ENCODE measurements around the gene XRCC2.

The XRCC2 gene

DNA sequence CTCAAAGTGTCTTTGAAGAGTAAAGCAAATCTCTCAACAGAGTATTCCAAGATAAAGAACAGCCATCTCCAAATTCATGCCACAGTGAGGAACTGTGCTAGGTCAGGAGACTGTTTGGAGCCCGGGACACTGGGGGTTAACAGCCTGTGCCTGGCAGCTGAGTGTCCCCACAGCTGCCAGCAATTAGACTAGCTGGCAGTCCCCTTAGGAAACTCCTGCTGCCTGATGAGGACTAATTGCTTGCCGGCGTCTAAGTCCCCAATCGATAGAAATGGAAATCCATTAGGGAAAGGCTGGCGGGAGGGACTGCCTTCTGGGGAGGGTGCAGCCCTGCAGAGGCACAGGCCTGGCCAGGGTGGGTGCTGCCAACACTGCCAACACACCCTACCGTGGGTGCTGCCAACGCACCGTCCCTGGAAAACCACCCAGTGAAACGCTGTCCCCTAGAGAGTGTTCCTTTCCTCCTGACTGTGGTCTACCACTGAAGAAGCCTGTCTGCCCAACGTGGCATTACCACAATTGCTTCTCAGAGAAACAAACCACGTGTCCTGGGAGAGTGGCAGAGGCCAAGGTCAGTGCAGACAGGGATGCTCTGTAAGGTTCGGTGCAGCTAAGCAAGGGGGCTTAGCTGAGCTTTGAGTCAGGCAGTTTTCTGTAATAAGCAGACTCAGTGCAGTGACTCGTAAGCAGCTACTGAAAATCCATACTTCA is 60.8 kb downstream of the XRCC2 start:
- no peak for DNase-seq (ENCODE audit: low spot score)

DNA sequence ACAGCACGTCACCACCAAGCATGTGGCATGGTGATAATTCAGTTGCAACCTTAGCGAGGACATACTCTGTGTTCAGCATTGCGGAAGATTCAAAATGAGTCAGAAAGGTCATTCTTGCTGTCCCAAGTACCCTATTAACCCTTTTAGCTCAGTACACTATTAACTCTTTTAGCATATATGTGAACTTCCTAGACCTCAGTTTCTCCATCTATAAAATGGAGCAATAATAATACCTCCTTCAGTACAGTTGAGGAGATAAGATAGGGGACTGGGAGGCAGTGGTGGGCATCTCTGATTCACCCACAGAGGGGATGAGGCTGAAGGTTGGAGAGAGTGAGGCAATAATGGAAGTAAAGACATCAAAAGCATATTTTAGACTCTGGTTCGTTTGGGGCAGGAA is 67.3 kb downstream of the XRCC2 start:
- no peak for DNase-seq (ENCODE audit: low spot score)

DNA sequence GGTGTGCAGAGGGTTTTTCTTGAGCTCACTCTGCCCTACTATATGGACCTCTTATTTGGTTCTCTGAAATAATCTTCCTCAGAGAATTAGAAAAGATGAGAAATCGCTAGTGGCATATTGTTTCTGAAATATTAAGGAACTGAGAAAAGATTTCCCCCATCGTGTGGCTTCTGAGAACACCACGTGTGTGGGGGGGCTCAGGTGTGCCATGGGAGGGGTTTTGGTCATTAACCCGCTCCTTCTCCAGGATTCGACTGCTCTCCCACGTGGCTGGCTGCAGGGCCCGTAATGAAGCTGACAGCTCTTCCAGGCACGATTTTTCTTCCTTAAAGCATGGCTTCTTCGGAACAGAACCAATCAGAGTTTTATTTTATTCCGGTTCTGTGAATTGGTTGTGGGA is 67.7 kb downstream of the XRCC2 start:
- no peak for DNase-seq (ENCODE audit: low spot score)

DNA sequence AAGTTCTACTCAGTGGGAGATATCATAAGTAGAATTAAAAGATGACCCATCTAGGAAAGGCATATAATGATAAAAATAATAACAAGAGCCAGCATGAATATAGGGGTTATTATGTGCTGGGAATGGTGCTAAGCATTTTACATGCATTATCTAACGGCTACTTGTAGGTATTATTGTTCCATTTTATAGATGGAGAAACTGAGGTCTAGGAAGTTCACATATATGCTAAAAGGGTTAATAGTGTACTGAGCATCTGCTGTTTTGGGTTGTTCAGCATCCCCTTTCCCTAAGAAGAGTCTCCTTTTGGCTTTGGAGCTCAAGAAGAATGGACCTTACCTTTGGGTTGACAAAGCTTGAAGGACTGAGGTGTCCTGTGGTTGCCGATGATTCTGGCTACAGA is 68.9 kb downstream of the XRCC2 start:
- no peak for DNase-seq (ENCODE audit: low spot score)

DNA sequence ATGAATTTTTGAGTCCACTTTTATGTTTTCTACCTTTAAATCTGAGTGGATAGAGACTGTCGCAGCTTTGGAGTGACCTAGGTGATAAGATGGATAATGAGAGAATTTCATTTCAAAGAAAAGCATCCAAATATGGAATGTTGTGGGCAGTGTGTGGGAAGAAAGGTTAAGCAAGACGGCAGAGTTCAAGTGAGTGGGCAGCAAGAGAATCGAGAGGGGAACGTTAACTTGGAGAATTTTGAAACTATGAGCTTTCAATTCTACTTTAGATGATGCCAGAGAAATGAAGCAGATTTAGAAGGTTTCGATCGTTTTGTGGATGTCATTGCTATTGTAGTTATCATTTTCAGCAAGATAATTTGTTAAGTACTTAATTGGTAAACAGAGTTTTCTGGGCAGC is 73.0 kb downstream of the XRCC2 start:
- DNase-seq (ENCODE audit: low spot score), result no peak

DNA sequence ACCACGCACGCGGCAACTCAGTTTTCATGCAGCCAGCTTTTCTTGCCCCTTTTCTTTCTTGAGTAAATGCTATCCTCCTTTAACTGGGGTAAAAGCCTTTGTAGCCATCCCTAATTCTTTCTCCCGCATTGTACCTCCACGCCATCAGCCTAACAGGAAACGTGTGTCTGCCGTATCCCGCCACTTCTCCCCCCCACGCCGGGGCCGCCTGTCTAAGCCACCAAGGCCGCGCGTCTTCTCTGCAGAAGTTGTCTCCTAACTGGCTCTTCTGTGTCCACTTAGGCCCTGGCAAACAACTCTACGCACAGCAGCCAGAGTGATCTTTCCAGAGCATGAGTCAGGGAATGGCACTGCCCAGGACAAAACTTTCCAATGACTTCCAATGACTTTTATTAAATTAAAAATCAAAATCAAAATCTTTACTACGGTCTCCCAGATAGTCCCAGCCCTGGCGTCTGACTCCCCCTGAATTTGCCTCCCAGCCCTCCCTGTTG is 74.6 kb downstream of the XRCC2 start:
- no peak for DNase-seq (ENCODE audit: low spot score)

DNA sequence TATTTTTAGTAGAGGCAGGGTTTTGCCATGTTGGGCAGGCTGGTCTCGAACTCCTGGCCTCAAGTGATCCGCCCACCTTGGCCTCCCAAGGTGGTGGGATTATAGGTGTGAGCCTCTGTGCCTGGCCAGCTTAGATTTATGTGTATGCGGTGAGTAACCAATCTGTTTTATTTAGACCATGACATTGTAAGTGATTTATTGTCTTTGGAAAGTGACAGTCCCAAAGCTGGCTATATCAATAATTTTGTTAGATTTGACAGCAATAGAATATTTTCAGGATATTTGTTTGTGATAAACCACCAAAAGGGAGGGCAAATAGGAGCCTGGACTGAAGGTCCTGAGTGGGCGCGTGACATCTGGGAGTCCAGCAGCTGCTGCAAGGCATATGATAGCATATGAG is 75.7 kb downstream of the XRCC2 start:
- no peak for DNase-seq (ENCODE audit: low spot score)

DNA sequence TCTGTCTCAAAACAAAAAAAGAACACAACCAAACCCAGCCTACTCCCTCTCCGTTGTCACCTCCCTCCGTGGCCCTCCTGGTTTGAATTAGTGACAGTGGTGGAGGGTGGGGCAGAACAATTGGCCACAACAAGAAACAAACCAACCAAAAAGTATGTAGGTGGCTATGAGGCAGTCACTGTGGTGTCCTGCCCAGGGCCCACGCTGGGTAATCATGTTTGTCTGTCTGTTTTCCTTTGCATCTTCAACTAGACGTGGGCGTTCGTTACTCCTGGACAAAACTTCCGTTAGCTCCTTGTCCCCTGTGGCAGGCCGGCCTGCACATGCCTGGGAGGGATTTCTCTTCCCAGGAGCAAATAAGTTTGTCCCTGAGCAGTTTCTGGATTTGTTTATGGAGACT is 78.4 kb downstream of the XRCC2 start:
- DNase-seq (ENCODE audit: low spot score), result no peak

DNA sequence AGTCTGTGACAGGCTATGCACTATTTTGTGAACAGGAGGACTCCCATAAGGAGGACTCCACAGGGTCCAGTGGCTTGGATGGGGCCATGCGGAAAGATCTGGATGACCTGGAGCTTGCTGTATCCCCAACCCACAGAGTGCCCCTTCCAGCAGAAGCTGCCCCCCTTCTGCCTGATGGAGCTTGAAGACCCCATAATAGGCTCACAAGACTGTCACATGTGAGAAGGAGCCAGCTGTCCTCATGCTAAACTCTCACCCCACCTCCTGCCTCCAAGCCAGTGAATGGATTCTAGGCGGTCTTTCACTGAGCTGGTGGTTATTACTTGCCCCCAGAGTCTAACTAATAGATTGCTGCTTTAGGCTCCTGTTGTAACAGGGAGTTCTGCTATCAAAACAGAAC is 79.1 kb downstream of the XRCC2 start:
- DNase-seq (ENCODE audit: low spot score), result no peak

Data from cerebellar cortex (tissue), 1 donor.